K562 (cell line): ENCODE data around the gene SVBP. TPM values are rescaled to one million over a fixed set of nuclear protein-coding genes. Genes with fewer than 3 reads are reported as not detected.
A peak's percentile ranks its signal among the peaks of the same experiment; 100 is the strongest.

Source experiments
- ATAC-seq: fragments of 200-7000 bp; cut with Tn5 transposase; 3 replicates; pipeline ENCODE4 v1.9.1; 2020; ENCODE audit warnings: moderate library complexity
- BruUV-seq: library from RNA; stranded (reverse); fragments of 400-500 nt; replicated peaks from 2 replicates; lab custom pipeline; 2021; lab: Mats Ljungman, UMichigan
- CTCF ChIA-PET: fragments of 300-600 bp; formaldehyde crosslinking; extraction: SDS; loops from one replicate; lab custom pipeline; 2021; ENCODE audit warnings: low intra/inter-chr PET ratio; lab: Yijun Ruan, JAX
- POLR2A ChIA-PET: fragments of 300-600, 350-650 bp; sonication (Branson Sonifier 250); formaldehyde crosslinking; extraction: SDS; loops from one replicate; lab custom pipeline; 2021; ENCODE audit warnings: antibody characterized with exemption, inconsistent platforms; lab: Yijun Ruan, JAX
- DNase-seq, 4 experiments: peaks; one replicate each; pipeline versions ENCODE4 v3.0.0 to v3.0.0-alpha.2; 2011 to 2018; ENCODE audit warnings: low spot score in 3 of 4, mixed read lengths in 3 of 4; ENCODE audit errors: extremely low read depth in 1 of 4
- FAIRE-seq: peaks from 2 replicates; lab custom pipeline; 2011; peaks lifted over from hg19 to GRCh38; lab: Jason Lieb, UNC
- H2AFZ ChIP-seq: 2 replicates; pipeline ENCODE4 v1.6.0; 2011; ENCODE audit warnings: low read depth, low read length, control low read depth, inconsistent platforms
- H3K27ac ChIP-seq: fragments of 200-600 bp; 3 replicates; pipeline ENCODE4 v1.8.0; 2011; ENCODE audit warnings: low read depth, mild to moderate bottlenecking, control low read depth, inconsistent platforms, low read length, moderate library complexity, mixed read lengths; ENCODE audit errors: extremely low read depth
- H3K27me3 ChIP-seq, 2 experiments: fragments of 300-600 bp in 1 of 2; 2 replicates in 1 of 2; 3 replicates in 1 of 2; pipeline versions ENCODE4 v1.6.0 to v1.8.0; 2011; ENCODE audit warnings: inconsistent platforms in 2 of 2, low read length in 2 of 2, mild to moderate bottlenecking in 1 of 2, mixed read lengths in 1 of 2, moderate library complexity in 1 of 2; ENCODE audit not compliant: control insufficient read depth in 2 of 2, insufficient read depth in 2 of 2
- H3K36me3 ChIP-seq: fragments of 300-600 bp; 3 replicates; pipeline ENCODE4 v1.8.0; 2011; ENCODE audit warnings: mild to moderate bottlenecking, low read length, inconsistent platforms; ENCODE audit not compliant: control insufficient read depth, insufficient read depth
- H3K4me1 ChIP-seq, 2 experiments: fragments of 200-600 bp in 1 of 2; replicated peaks in 1 of 2; 2 replicates in 1 of 2; 3 replicates in 1 of 2; pipeline versions ENCODE4 v1.5.1 to v1.8.0; 2011; ENCODE audit warnings: inconsistent platforms in 2 of 2, low read length in 2 of 2, mild to moderate bottlenecking in 1 of 2, mixed read lengths in 1 of 2, moderate library complexity in 1 of 2; ENCODE audit not compliant: control insufficient read depth in 2 of 2, insufficient read depth in 2 of 2
- H3K4me2 ChIP-seq: 2 replicates; pipeline ENCODE4 v1.6.1; 2011; ENCODE audit warnings: low read length, control low read depth, inconsistent platforms, mixed read lengths; ENCODE audit not compliant: insufficient read depth
- H3K4me3 ChIP-seq: fragments of 200-600 bp; sonication (generic), shearing (Covaris generic); 2 replicates; pipeline ENCODE4 v1.5.1; 2016; ENCODE audit warnings: control low read depth, inconsistent platforms
- H3K79me2 ChIP-seq: fragments of 200-600 bp; 3 replicates; pipeline ENCODE4 v1.8.0; 2011; ENCODE audit warnings: low read length, inconsistent platforms; ENCODE audit not compliant: control insufficient read depth, insufficient read depth
- H3K9ac ChIP-seq, 2 experiments: 2 replicates each; pipeline versions ENCODE4 v1.6.0 to v1.6.1; 2011; ENCODE audit warnings: low read depth in 2 of 2, low read length in 2 of 2, control low read depth in 1 of 2, inconsistent platforms in 1 of 2, mild to moderate bottlenecking in 1 of 2, mixed read lengths in 1 of 2; ENCODE audit not compliant: insufficient read depth in 1 of 2
- H3K9me1 ChIP-seq: one replicate; pipeline ENCODE4 v1.6.0; 2011; ENCODE audit warnings: inconsistent platforms, mild to moderate bottlenecking, low read length, moderate library complexity; ENCODE audit not compliant: control insufficient read depth, insufficient read depth
- H3K9me3 ChIP-seq: replicated peaks from 2 replicates; pipeline ENCODE4 v1.5.1; 2011; ENCODE audit warnings: low read depth, low read length, inconsistent platforms; ENCODE audit not compliant: control insufficient read depth, insufficient read depth
- H4K20me1 ChIP-seq: replicated peaks from 2 replicates; pipeline ENCODE4 v1.6.1; 2011; ENCODE audit warnings: low read length, inconsistent platforms, mixed read lengths; ENCODE audit not compliant: control insufficient read depth, insufficient read depth
- ASH1L ChIP-seq: fragments of 450-650 bp; IDR thresholded peaks from 2 replicates; pipeline ENCODE4 v1.6.1; 2018; ENCODE audit warnings: borderline replicate concordance, mild to moderate bottlenecking, low read depth; ENCODE audit not compliant: partially characterized antibody
- BRF2 ChIP-seq: IDR thresholded peaks from 3 replicates; pipeline ENCODE4 v1.6.1; 2011; ENCODE audit warnings: borderline replicate concordance, mild to moderate bottlenecking; ENCODE audit not compliant: insufficient read length, insufficient read depth
- CBX1 ChIP-seq: sonication (generic); IDR thresholded peaks from 2 replicates; pipeline ENCODE4 v1.6.1; 2016; ENCODE audit warnings: antibody characterized with exemption, low read depth, mild to moderate bottlenecking
- CHD2 ChIP-seq: IDR thresholded peaks from 2 replicates; pipeline ENCODE4 v1.6.1; 2011; ENCODE audit warnings: low read depth, low read length
- MIER1 ChIP-seq: fragments of 450-650 bp; IDR thresholded peaks from 2 replicates; pipeline ENCODE4 v1.6.1; 2016; ENCODE audit warnings: antibody characterized with exemption, mild to moderate bottlenecking, low read depth
- MLX ChIP-seq, 2 experiments: fragments of 450-650 bp in 1 of 2; sonication (generic) in 1 of 2; formaldehyde crosslinking; conservative IDR thresholded peaks; 2 replicates each; pipeline versions ENCODE4 v1.4.0 to v1.8.1; 2020 to 2022; ENCODE audit warnings: mild to moderate bottlenecking in 1 of 2, missing genetic modification reagents in 1 of 2
- MYNN ChIP-seq, 2 experiments: sonication (generic); formaldehyde crosslinking in 1 of 2; IDR thresholded peaks; 2 replicates each; pipeline versions ENCODE4 v1.5.0 to v1.6.1; 2016 to 2020; ENCODE audit warnings: antibody characterized with exemption in 1 of 2, missing genetic modification reagents in 1 of 2
- NCOA1 ChIP-seq: fragments of 450-650 bp; IDR thresholded peaks from 2 replicates; pipeline ENCODE4 v1.6.1; 2016; ENCODE audit warnings: low read depth
- OTX1 ChIP-seq: fragments of 450-650 bp; formaldehyde crosslinking; IDR thresholded peaks from 2 replicates; pipeline ENCODE4 v1.4.0; 2022; ENCODE audit warnings: mild to moderate bottlenecking
- PURB ChIP-seq: sonication (generic); formaldehyde crosslinking; IDR thresholded peaks from 2 replicates; pipeline ENCODE4 v1.9.0; 2021; ENCODE audit warnings: low read depth, mild to moderate bottlenecking, missing genetic modification reagents
- SIN3A ChIP-seq, 2 experiments: fragments of 150-350 bp in 1 of 2; IDR thresholded peaks; 2 replicates each; pipeline ENCODE4 v1.6.1; 2011 to 2016; ENCODE audit warnings: borderline replicate concordance in 2 of 2, low read depth in 2 of 2, low read length in 2 of 2, mild to moderate bottlenecking in 2 of 2, moderate library complexity in 2 of 2; ENCODE audit not compliant: control insufficient read depth in 1 of 2
- TCF7 ChIP-seq: sonication (generic); IDR thresholded peaks from 2 replicates; pipeline ENCODE4 v1.6.1; 2016; ENCODE audit warnings: antibody characterized with exemption, borderline replicate concordance
- U2AF2 ChIP-seq: fragments of 200-400 bp; formaldehyde crosslinking; optimal IDR thresholded peaks from 2 replicates; pipeline ENCODE3; 2017; ENCODE audit warnings: low read depth, mild to moderate bottlenecking, low read length
- ZKSCAN8 ChIP-seq: fragments of 200-800 bp; sonication (Bioruptor generic); IDR thresholded peaks from 2 replicates; pipeline ENCODE4 v1.6.1; 2016; ENCODE audit warnings: missing genetic modification characterization, missing compliant biosample characterization
- ZNF217 ChIP-seq: sonication (generic); formaldehyde crosslinking; IDR thresholded peaks from 2 replicates; pipeline ENCODE4 v1.8.0; 2022; ENCODE audit warnings: mild to moderate bottlenecking, missing genetic modification reagents
- ZNF695 ChIP-seq: fragments of 450-650 bp; formaldehyde crosslinking; IDR thresholded peaks from 2 replicates; pipeline ENCODE4 v1.4.0; 2020; ENCODE audit warnings: mild to moderate bottlenecking, moderate library complexity
- WGBS: fragments of 100-300 bp; shearing (Covaris generic); methylation state at CpG from one replicate; pipeline ENCODE4 v1.1.6; 2016; ENCODE audit warnings: low coverage, mixed read lengths; ENCODE audit not compliant: insufficient coverage; ENCODE audit errors: missing lambda C conversion rate; 5-methylcytosine and 5-hydroxymethylcytosine counted together
- in situ Hi-C: fragments of 300-500 bp; cut with MboI; formaldehyde crosslinking; loops from 4 replicates; pipeline ENCODE4 v1.15.0; 2018; ENCODE audit warnings: inconsistent platforms, mixed read lengths
- intact Hi-C: fragments of 100-400 bp; cut with micrococcal nuclease; formaldehyde crosslinking; loops from 2 replicates; pipeline ENCODE4 v1.14.2; 2022
- polyA plus RNA-seq, 8 experiments: library from polyadenylated mRNA; depleted of rRNA in 4 of 8; stranded (reverse) in 5 of 8; unstranded in 3 of 8; fragments of >200 nt; fragmentation: Nextera tagmentation in 2 of 8; fragmentation: Illumina TruSeq in 1 of 8; extraction: Ambion mirVana in 2 of 8; extraction: Trizol in 1 of 8; gene quantifications; 2 replicates each; pipeline versions ENCODE4 v1.2.1 to v1.2.3, GENCODE V29; 2011 to 2014; ENCODE audit warnings: inconsistent platforms in 1 of 8, missing spikeins in 1 of 8
- total RNA-seq, 7 experiments: library from RNA; depleted of rRNA in 6 of 7; stranded (reverse); fragments of >200 nt in 6 of 7; fragmentation: Illumina TruSeq in 2 of 7; extraction: Trizol in 2 of 7; gene quantifications; 2 replicates each; pipeline versions ENCODE4 v1.2.1 to v1.2.3, GENCODE V29; 2011 to 2021; ENCODE audit warnings: low replicate concordance in 1 of 7
- TF ChIP-seq, protein P1 (sequence below): fragments of 250-450 bp; sonication (Bioruptor Pico); IDR thresholded peaks from 2 replicates; pipeline ENCODE4 v1.9.0; 2021; ENCODE audit warnings: mild to moderate bottlenecking, inconsistent platforms
- TF ChIP-seq, protein P2 (sequence below): fragments of 250-450 bp; sonication (Bioruptor Pico); IDR thresholded peaks from 2 replicates; pipeline ENCODE4 v1.5.0; 2021

Gene SVBP
- total and polyA plus RNA-seq, 9 of the 15 experiments (the other 6 are each of a cell fraction or from before 2014, with no cell fraction given), result 31.7 to 49.7 (median 40.0) TPM

- Histone ChIP-seq H3K4me2 (peak overlapping the region; percentile 100), H3K9me1 (no peaks in the 10 kb centered on the region), H3K79me2 (peaks cover 75% of the 10 kb centered on the region), H2AFZ (peak overlapping the region; percentile 85), H3K27me3 (no peaks in the 10 kb centered on the region), H3K36me3 (peaks cover 20% of the 10 kb centered on the region), H3K4me3 (peak overlapping the region; percentile 76), H3K9ac (peak overlapping the region; percentile 87 to 98), H3K4me1 (peaks cover 12 to 24% of the 10 kb centered on the region in 2 experiments; a peak in 3 of 5 replicates), H4K20me1 (peaks cover 15% of the 10 kb centered on the region), H3K9me3 (no peaks in the 10 kb centered on the region), H3K27ac (peak overlapping the region; percentile 81)
- FAIRE-seq, result peak; percentile 32
- in situ Hi-C loops (no loop called here), intact Hi-C loops (loop anchor here (2.0 to 5.0 kb wide), 4 partner anchors 60 to 189 kb away; partner anchors contain the start of genes YBX1 and ZNF691)
- ChIA-PET CTCF (no interaction called here), POLR2A (interaction anchor here (0.6 to 3.5 kb wide), 18 partner anchors 10 to 303 kb away, joined by 3 to 20 read pairs (median 4); partner anchors contain the start of gene ZNF691)
- peak; percentile 55 for ATAC-seq
- WGBS, result under 1% methylated on average over 21 of the region's 23 CpGs
- no TSS peak for BruUV-seq
- peak in 1 of 4 experiments; percentile 65 for DNase-seq
- TF ChIP-seq MLX (CRISPR knock-in tag; conservative IDR thresholded peaks at IDR 0.05) (no peak), ZNF217 (CRISPR knock-in tag) (no peak), ZNF695 (CRISPR knock-in tag) (no peak), ZKSCAN8 (CRISPR knock-in tag) (no peak), PURB (no peak), MYNN (IDR thresholded peaks at IDR 0.05) (no peak), MYNN (CRISPR knock-in tag; IDR thresholded peaks at IDR 0.05) (no peak), NCOA1 (no peak), U2AF2 (no peak), CHD2 (no peak), MIER1 (no peak), TCF7 (no peak), ASH1L (no peak), BRF2 (no peak), OTX1 (no peak), SIN3A (IDR thresholded peaks at IDR 0.05; ENCODE audit: borderline replicate concordance in 2 of 2, control insufficient read depth in 1 of 2, low read depth in 2 of 2, low read length in 2 of 2) (peak in 1 of 2 experiments; percentile 13; a peak in 1 of 4 replicates), CBX1 (peak; percentile 8; the same call in 1 of the 2 replicates)
- TF ChIP-seq, protein P1, sequence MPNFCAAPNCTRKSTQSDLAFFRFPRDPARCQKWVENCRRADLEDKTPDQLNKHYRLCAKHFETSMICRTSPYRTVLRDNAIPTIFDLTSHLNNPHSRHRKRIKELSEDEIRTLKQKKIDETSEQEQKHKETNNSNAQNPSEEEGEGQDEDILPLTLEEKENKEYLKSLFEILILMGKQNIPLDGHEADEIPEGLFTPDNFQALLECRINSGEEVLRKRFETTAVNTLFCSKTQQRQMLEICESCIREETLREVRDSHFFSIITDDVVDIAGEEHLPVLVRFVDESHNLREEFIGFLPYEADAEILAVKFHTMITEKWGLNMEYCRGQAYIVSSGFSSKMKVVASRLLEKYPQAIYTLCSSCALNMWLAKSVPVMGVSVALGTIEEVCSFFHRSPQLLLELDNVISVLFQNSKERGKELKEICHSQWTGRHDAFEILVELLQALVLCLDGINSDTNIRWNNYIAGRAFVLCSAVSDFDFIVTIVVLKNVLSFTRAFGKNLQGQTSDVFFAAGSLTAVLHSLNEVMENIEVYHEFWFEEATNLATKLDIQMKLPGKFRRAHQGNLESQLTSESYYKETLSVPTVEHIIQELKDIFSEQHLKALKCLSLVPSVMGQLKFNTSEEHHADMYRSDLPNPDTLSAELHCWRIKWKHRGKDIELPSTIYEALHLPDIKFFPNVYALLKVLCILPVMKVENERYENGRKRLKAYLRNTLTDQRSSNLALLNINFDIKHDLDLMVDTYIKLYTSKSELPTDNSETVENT (CRISPR knock-in tag), result no peak
- TF ChIP-seq, protein P2, sequence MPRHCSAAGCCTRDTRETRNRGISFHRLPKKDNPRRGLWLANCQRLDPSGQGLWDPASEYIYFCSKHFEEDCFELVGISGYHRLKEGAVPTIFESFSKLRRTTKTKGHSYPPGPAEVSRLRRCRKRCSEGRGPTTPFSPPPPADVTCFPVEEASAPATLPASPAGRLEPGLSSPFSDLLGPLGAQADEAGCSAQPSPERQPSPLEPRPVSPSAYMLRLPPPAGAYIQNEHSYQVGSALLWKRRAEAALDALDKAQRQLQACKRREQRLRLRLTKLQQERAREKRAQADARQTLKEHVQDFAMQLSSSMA (CRISPR knock-in tag), result no peak
Observed at GRCh38 chr1:42767510-42768000, 49.6 kb downstream of the SVBP start.
